Fibroblast of upper back skin (primary cell): ENCODE measurements around the gene PLXDC1.
"Not testable (repeated sequence)": the region's sequence is repeated elsewhere in the genome, so short reads cannot be mapped to it uniquely, and the experiment has no call there.

Experiments used
- DNase-seq: peaks from one replicate; pipeline ENCODE4 v3.0.0-alpha.2; 2013

The PLXDC1 gene

GRCh38 chr17:39122991-39123390 is 28.4 kb downstream of the PLXDC1 start:
- DNase-seq = no peak

GRCh38 chr17:39121919-39122318 is 29.5 kb downstream of the PLXDC1 start:
- DNase-seq = not testable (repeated sequence)

- no peak for DNase-seq
Observed at GRCh38 chr17:39118674-39119419, 32.6 kb downstream of the PLXDC1 start.

- no peak for DNase-seq
Observed at GRCh38 chr17:39116224-39116623, 35.2 kb downstream of the PLXDC1 start.

- DNase-seq = peak; percentile 54
Observed at GRCh38 chr17:39115135-39115534, 36.3 kb downstream of the PLXDC1 start.

GRCh38 chr17:39114723-39115122 is 36.7 kb downstream of the PLXDC1 start:
- peak; percentile 55 for DNase-seq

- no peak for DNase-seq
Observed at GRCh38 chr17:39113871-39114270, 37.6 kb downstream of the PLXDC1 start.

- no peak for DNase-seq
Observed at GRCh38 chr17:39110435-39111136, 40.9 kb downstream of the PLXDC1 start.

GRCh38 chr17:39108461-39109375 is 42.7 kb downstream of the PLXDC1 start:
- no peak for DNase-seq

GRCh38 chr17:39107973-39108372 is 43.5 kb downstream of the PLXDC1 start:
- DNase-seq = no peak

- DNase-seq = no peak
Observed at GRCh38 chr17:39107155-39107554, 44.3 kb downstream of the PLXDC1 start.

- no peak for DNase-seq
Observed at GRCh38 chr17:39105705-39106104, 45.7 kb downstream of the PLXDC1 start.

GRCh38 chr17:39104657-39105056 is 46.8 kb downstream of the PLXDC1 start:
- DNase-seq = no peak

GRCh38 chr17:39104046-39104445 is 47.4 kb downstream of the PLXDC1 start:
- no peak for DNase-seq

GRCh38 chr17:39101091-39101490 is 50.3 kb downstream of the PLXDC1 start:
- DNase-seq = no peak

- no peak for DNase-seq
Observed at GRCh38 chr17:39100530-39100929, 50.9 kb downstream of the PLXDC1 start.

- peak; percentile 83 for DNase-seq
Observed at GRCh38 chr17:39099663-39100286, 51.7 kb downstream of the PLXDC1 start.

- no peak for DNase-seq
Observed at GRCh38 chr17:39098588-39098987, 52.8 kb downstream of the PLXDC1 start.

- DNase-seq = no peak
Observed at GRCh38 chr17:39097537-39097936, 53.9 kb downstream of the PLXDC1 start.

GRCh38 chr17:39097150-39097519 is 54.3 kb downstream of the PLXDC1 start:
- no peak for DNase-seq

- DNase-seq = no peak
Observed at GRCh38 chr17:39096508-39097149, 54.8 kb downstream of the PLXDC1 start.

- DNase-seq = no peak
Observed at GRCh38 chr17:39095309-39095686, 56.1 kb downstream of the PLXDC1 start.
